Liver (tissue), 3 donors: ENCODE data around the gene TUBGCP2.

Experiments used
- CTCF ChIP-seq: fragments of 150-350 bp; IDR thresholded peaks from 2 replicates; pipeline ENCODE4 v1.5.1; 2017; ENCODE audit warnings: improper control_type of control experiment, low read depth, low read length; ENCODE audit not compliant: missing input control
- NR2F2 ChIP-seq: IDR thresholded peaks from 2 replicates; pipeline ENCODE4 v1.6.1; 2016; ENCODE audit warnings: antibody characterized with exemption
- RAD21 ChIP-seq, 2 donors: IDR thresholded peaks; 2 replicates each; pipeline ENCODE4 v1.6.1; 2016; ENCODE audit warnings: antibody characterized with exemption in 2 of 2, mild to moderate bottlenecking in 2 of 2
- TAF1 ChIP-seq: conservative IDR thresholded peaks from 2 replicates; pipeline ENCODE4 v1.6.1; 2016; ENCODE audit warnings: antibody characterized with exemption, mild to moderate bottlenecking
- ZBTB33 ChIP-seq: IDR thresholded peaks from 2 replicates; pipeline ENCODE4 v1.6.1; 2016; ENCODE audit warnings: antibody characterized with exemption
- TF ChIP-seq, protein P1 (sequence below): IDR thresholded peaks from 2 replicates; pipeline ENCODE4 v1.6.1; 2016; ENCODE audit warnings: antibody characterized with exemption
- donor health status: healthy.
- donor health status: healthy.

DNA sequence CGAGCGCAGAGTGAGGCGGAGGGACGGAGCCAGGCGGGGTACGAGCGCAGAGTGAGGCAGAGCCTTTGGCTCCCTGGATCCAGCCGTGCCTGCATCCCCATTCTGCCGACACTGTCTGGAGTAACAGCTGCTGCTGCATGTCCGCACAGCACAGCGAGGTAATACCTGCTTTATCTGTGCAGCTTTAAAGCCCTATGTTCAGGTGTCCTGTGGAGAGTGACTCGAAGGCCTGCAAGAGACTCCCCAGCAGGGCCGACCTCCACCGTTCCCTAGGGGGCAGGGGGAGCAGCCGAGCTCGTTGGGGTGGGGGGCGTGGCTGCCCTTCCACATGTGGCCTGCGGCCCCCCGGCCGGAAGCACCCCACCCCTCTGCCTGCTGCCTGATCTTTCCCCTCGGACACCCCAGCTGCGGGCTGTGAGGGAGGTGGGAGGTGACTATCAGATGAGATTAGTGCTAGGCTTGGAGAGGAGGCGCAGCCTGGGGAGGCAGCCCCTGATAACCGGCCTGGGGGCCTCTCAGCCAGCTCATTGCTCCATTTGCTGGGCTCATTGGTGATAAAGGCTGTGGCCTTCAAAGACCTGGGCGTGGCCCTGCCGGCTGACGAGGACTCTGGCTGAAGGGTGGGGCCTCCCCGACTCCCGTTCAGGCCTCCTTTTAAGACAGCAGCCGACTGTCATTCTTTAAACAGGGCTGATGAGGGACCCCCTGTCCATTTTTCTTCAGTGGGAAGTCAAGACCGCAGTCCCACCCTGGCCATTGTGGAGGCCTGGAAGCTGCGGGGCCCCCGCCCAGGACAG lies 63.0 kb downstream of the TUBGCP2 start:
- TF ChIP-seq CTCF: no peak
- no peak for TF ChIP-seq RAD21 (IDR thresholded peaks at IDR 0.05)
- TF ChIP-seq TAF1: no peak
- TF ChIP-seq, protein P1, sequence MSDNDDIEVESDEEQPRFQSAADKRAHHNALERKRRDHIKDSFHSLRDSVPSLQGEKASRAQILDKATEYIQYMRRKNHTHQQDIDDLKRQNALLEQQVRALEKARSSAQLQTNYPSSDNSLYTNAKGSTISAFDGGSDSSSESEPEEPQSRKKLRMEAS: no peak
- TF ChIP-seq NR2F2: no peak
- TF ChIP-seq ZBTB33: no peak
